HCT116 (cell line): ENCODE measurements around the gene EP300. TPM values are rescaled to one million over a fixed set of nuclear protein-coding genes. Genes with fewer than 3 reads are reported as not detected.

Experiments
- ATAC-seq: fragments of 200-7000 bp; cut with Tn5 transposase; 2 replicates; pipeline ENCODE4 v1.9.1; 2020; ENCODE audit warnings: mild to moderate bottlenecking, moderate library complexity
- BruUV-seq: library from RNA; stranded (reverse); fragments of 400-500 nt; replicated peaks from 2 replicates; lab custom pipeline; 2021; lab: Mats Ljungman, UMichigan
- CTCF ChIA-PET: fragments of 300-600 bp; sonication (Branson Sonifier 250); formaldehyde crosslinking; loops from one replicate; lab custom pipeline; 2021; ENCODE audit warnings: antibody characterized with exemption; lab: Charles Lee
- POLR2A ChIA-PET: fragments of 300-600, 350-600 bp; sonication (Branson Sonifier 250); formaldehyde crosslinking; loops from one replicate; lab custom pipeline; 2021; ENCODE audit warnings: antibody characterized with exemption; lab: Charles Lee
- RAD21 ChIA-PET, 2 experiments: fragments of 300-600 bp; sonication (Branson Sonifier 250); formaldehyde crosslinking; loops; one replicate each; lab custom pipeline; 2023; ENCODE audit warnings: low total read pairs in 2 of 2; ENCODE audit not compliant: uncharacterized antibody in 2 of 2, unreplicated experiment in 2 of 2, low non-redundant PET in 1 of 2; lab: Charles Lee
- DNase-seq: peaks from one replicate; pipeline ENCODE4 v3.0.0-alpha.2; 2010; ENCODE audit warnings: low read depth, low spot score
- H2AFZ ChIP-seq: fragments of 200-600 bp; shearing (Covaris generic), sonication (generic); 2 replicates; pipeline ENCODE4 v1.6.1; 2017; ENCODE audit warnings: low read depth, mixed run types, mixed read lengths, antibody characterized with exemption, low read length; ENCODE audit not compliant: poor library complexity, severe bottlenecking
- H3K27ac ChIP-seq: 2 replicates; pipeline ENCODE4 v1.5.1; 2012; ENCODE audit warnings: low read depth, low read length
- H3K27me3 ChIP-seq: fragments of 200-600 bp; sonication (generic); 2 replicates; pipeline ENCODE4 v1.6.1; 2016; ENCODE audit warnings: mixed run types, low read length, mixed read lengths; ENCODE audit not compliant: insufficient read depth
- H3K36me3 ChIP-seq, 2 experiments: fragments of 200-500 bp in 1 of 2; fragments of 200-600 bp in 1 of 2; sonication (Bioruptor generic) in 1 of 2; sonication (generic) in 1 of 2; 2 replicates each; pipeline versions ENCODE4 v1.5.1 to v1.6.1; 2014 to 2016; ENCODE audit warnings: low read length in 2 of 2, inconsistent platforms in 1 of 2, mixed read lengths in 1 of 2, mixed run types in 1 of 2; ENCODE audit not compliant: insufficient read depth in 2 of 2, control insufficient read depth in 1 of 2
- H3K4me1 ChIP-seq, 2 experiments: fragments of 200-600 bp in 1 of 2; sonication (generic) in 1 of 2; 2 replicates each; pipeline versions ENCODE4 v1.5.1 to v1.6.1; 2012 to 2017; ENCODE audit warnings: low read length in 2 of 2, inconsistent platforms in 1 of 2, mild to moderate bottlenecking in 1 of 2, mixed read lengths in 1 of 2, mixed run types in 1 of 2, moderate library complexity in 1 of 2; ENCODE audit not compliant: insufficient read depth in 2 of 2, control insufficient read depth in 1 of 2
- H3K4me2 ChIP-seq: fragments of 200-600 bp; sonication (generic); 2 replicates; pipeline ENCODE4 v1.6.1; 2017; ENCODE audit warnings: mixed run types, low read length, mixed read lengths
- H3K4me3 ChIP-seq, 2 experiments: fragments of 200-600 bp in 1 of 2; sonication (generic) in 1 of 2; replicated peaks in 1 of 2; 2 replicates each; pipeline ENCODE4 v1.5.1; 2011 to 2016; ENCODE audit warnings: low read length in 2 of 2, control low read depth in 1 of 2, low read depth in 1 of 2, mild to moderate bottlenecking in 1 of 2, mixed read lengths in 1 of 2, mixed run types in 1 of 2
- H3K79me2 ChIP-seq: fragments of 200-600 bp; sonication (generic); 2 replicates; pipeline ENCODE4 v1.6.1; 2017; ENCODE audit warnings: mild to moderate bottlenecking, mixed run types, low read length, moderate library complexity, mixed read lengths; ENCODE audit not compliant: insufficient read depth
- H3K9ac ChIP-seq: fragments of 200-600 bp; sonication (generic); 2 replicates; pipeline ENCODE4 v1.6.1; 2016; ENCODE audit warnings: low read length, mixed read lengths
- H3K9me2 ChIP-seq: fragments of 200-600 bp; sonication (generic), shearing (Covaris generic); 2 replicates; pipeline ENCODE4 v1.6.1; 2017; ENCODE audit warnings: mixed run types, mild to moderate bottlenecking, moderate library complexity; ENCODE audit not compliant: insufficient read depth
- H3K9me3 ChIP-seq, 2 experiments: fragments of 200-500 bp in 1 of 2; fragments of 200-600 bp in 1 of 2; sonication (Bioruptor generic) in 1 of 2; sonication (generic) in 1 of 2; 2 replicates each; pipeline ENCODE4 v1.6.1; 2014 to 2017; ENCODE audit warnings: low read length in 2 of 2, mixed read lengths in 2 of 2, inconsistent platforms in 1 of 2, low read depth in 1 of 2, mild to moderate bottlenecking in 1 of 2, mixed run types in 1 of 2, moderate library complexity in 1 of 2; ENCODE audit not compliant: control insufficient read depth in 1 of 2, insufficient read depth in 1 of 2
- H4K20me1 ChIP-seq: fragments of 200-600 bp; sonication (generic), shearing (Covaris generic); 2 replicates; pipeline ENCODE4 v1.6.1; 2017; ENCODE audit warnings: mixed run types, mild to moderate bottlenecking, moderate library complexity; ENCODE audit not compliant: insufficient read depth
- CBX3 ChIP-seq: IDR thresholded peaks from 2 replicates; pipeline ENCODE4 v1.6.1; 2012; ENCODE audit warnings: low read depth
- CEBPB ChIP-seq: IDR thresholded peaks from 2 replicates; pipeline ENCODE4 v1.6.1; 2012; ENCODE audit warnings: low read depth
- EGR1 ChIP-seq: IDR thresholded peaks from 2 replicates; pipeline ENCODE4 v1.6.1; 2012; ENCODE audit warnings: low read depth
- EZH2 ChIP-seq: fragments of 200-600 bp; sonication (generic); IDR thresholded peaks from 2 replicates; pipeline ENCODE4 v1.6.1; 2017; ENCODE audit warnings: antibody characterized with exemption, mixed run types
- EZH2phosphoT487 ChIP-seq: fragments of 200-600 bp; IDR thresholded peaks from 2 replicates; pipeline ENCODE4 v1.6.1; 2018; ENCODE audit warnings: antibody characterized with exemption, borderline replicate concordance
- FOSL1 ChIP-seq: IDR thresholded peaks from 2 replicates; pipeline ENCODE4 v1.6.1; 2012; ENCODE audit warnings: low read depth
- JUND ChIP-seq: IDR thresholded peaks from 2 replicates; pipeline ENCODE4 v1.6.1; 2012
- POLR2A ChIP-seq: IDR thresholded peaks from 2 replicates; pipeline ENCODE4 v1.7.0; 2011; ENCODE audit warnings: borderline replicate concordance; ENCODE audit not compliant: insufficient read depth, insufficient read length; ENCODE audit errors: extremely low read depth
- POLR2AphosphoS5 ChIP-seq: IDR thresholded peaks from 2 replicates; pipeline ENCODE4 v1.6.1; 2011; ENCODE audit warnings: mild to moderate bottlenecking, low read depth, low read length, moderate library complexity
- RAD21 ChIP-seq: IDR thresholded peaks from 2 replicates; pipeline ENCODE4 v1.6.1; 2012; ENCODE audit warnings: low read depth, mild to moderate bottlenecking
- SIN3A ChIP-seq: IDR thresholded peaks from 2 replicates; pipeline ENCODE4 v1.6.1; 2012; ENCODE audit warnings: low read depth
- YY1 ChIP-seq: IDR thresholded peaks from 2 replicates; pipeline ENCODE4 v1.6.1; 2011; ENCODE audit warnings: low read length, low read depth, moderate library complexity, mild to moderate bottlenecking; ENCODE audit not compliant: insufficient replicate concordance; ENCODE audit errors: extremely low read depth
- ZFX ChIP-seq: fragments of 450-650 bp; IDR thresholded peaks from 2 replicates; pipeline ENCODE4 v1.6.1; 2017
- intact Hi-C: fragments of 100-400 bp; cut with micrococcal nuclease; formaldehyde crosslinking; loops from 2 replicates; pipeline ENCODE4 v1.10.0; 2022
- total RNA-seq: library from RNA; stranded (reverse); gene quantifications from one replicate; pipeline ENCODE4 v1.2.1, GENCODE V29; 2021; ENCODE audit not compliant: unreplicated experiment
- TF ChIP-seq, protein P1 (sequence below): IDR thresholded peaks from 2 replicates; pipeline ENCODE4 v1.6.1; 2012
- TF ChIP-seq, protein P2 (sequence below): IDR thresholded peaks from 2 replicates; pipeline ENCODE4 v1.6.1; 2012; ENCODE audit warnings: low read depth

The EP300 gene
- total RNA-seq, 1 experiment from 2014 or later, result 38.8 TPM

GRCh38 chr22:41181349-41182241 lies 89.2 kb downstream of the EP300 start:
- ATAC-seq (peak; percentile 45), DNase-seq (no peak)
- H3K9me2 ChIP-seq, result no peaks in the 10 kb centered on the region
- ChIA-PET POLR2A (interaction anchor here (0.5 kb wide), 1 partner anchor 200 kb away, joined by 5 read pairs; no protein-coding TSS in a partner anchor), CTCF (no interaction called here), RAD21 (no interaction called here)
- H3K9me3 ChIP-seq, result no peaks in the 10 kb centered on the region
- no TSS peak for BruUV-seq
- H4K20me1 ChIP-seq, result no peaks in the 10 kb centered on the region; the same call in 1 of the 2 replicates
- no peak overlapping the region for H3K27ac ChIP-seq
- intact Hi-C loops, result no loop called here
- H3K36me3 ChIP-seq, result peaks cover 17 to 20% of the 10 kb centered on the region in 2 experiments; a peak in 3 of 4 replicates
- no peak overlapping the region for H2AFZ ChIP-seq
- peaks cover 0 to 12% of the 10 kb centered on the region in 2 experiments; a peak in 1 of 4 replicates for H3K4me1 ChIP-seq
- H3K27me3 ChIP-seq, result no peaks in the 10 kb centered on the region
- TF ChIP-seq CEBPB, result no peak
- TF ChIP-seq POLR2AphosphoS5, result peak; percentile 23; the same call in 1 of the 2 replicates
- no peak for TF ChIP-seq SIN3A
- no peak for TF ChIP-seq FOSL1
- TF ChIP-seq EZH2phosphoT487, result no peak
- no peak for TF ChIP-seq EGR1
- no peak for TF ChIP-seq JUND
- TF ChIP-seq YY1, result no peak
- no peak overlapping the region for H3K9ac ChIP-seq
- H3K4me2 ChIP-seq, result no peak overlapping the region
- H3K4me3 ChIP-seq, result no peak overlapping the region
- no peaks in the 10 kb centered on the region; the same call in 1 of the 2 replicates for H3K79me2 ChIP-seq

DNA sequence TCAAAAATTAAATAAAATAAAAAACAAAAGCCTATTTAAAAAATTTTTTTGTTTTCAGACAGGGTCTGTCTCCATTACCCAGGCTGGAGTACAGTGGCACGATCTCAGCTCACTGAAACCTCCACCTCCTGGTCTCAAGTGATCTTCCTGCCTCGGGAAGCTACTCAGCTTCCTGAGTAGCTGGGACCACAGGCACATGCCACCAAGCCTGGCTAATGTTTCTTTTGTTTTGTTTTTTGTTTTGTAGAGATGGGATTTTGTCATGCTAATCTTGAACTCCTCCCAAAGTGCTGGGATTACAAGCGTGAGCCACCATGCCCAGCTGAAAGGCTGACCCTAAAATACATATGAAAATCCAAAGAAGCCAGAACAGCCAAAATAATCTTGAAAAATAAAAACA lies 92.3 kb downstream of the EP300 start:
- H3K9me3 ChIP-seq, result no peaks in the 10 kb centered on the region
- ChIA-PET CTCF (no interaction called here), RAD21 (no interaction called here)
- H3K4me3 ChIP-seq, result no peak overlapping the region
- H3K9me2 ChIP-seq, result no peaks in the 10 kb centered on the region
- no peaks in the 10 kb centered on the region for H3K27me3 ChIP-seq
- H3K9ac ChIP-seq, result no peak overlapping the region
- H4K20me1 ChIP-seq, result no peaks in the 10 kb centered on the region
- TF ChIP-seq ZFX (no peak), CBX3 (no peak), JUND (no peak), POLR2A (no peak), EZH2phosphoT487 (no peak), EGR1 (no peak), RAD21 (no peak), FOSL1 (no peak), POLR2AphosphoS5 (no peak), EZH2 (no peak)
- TF ChIP-seq, protein P1, sequence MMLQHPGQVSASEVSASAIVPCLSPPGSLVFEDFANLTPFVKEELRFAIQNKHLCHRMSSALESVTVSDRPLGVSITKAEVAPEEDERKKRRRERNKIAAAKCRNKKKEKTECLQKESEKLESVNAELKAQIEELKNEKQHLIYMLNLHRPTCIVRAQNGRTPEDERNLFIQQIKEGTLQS, result no peak
- TF ChIP-seq, protein P2, sequence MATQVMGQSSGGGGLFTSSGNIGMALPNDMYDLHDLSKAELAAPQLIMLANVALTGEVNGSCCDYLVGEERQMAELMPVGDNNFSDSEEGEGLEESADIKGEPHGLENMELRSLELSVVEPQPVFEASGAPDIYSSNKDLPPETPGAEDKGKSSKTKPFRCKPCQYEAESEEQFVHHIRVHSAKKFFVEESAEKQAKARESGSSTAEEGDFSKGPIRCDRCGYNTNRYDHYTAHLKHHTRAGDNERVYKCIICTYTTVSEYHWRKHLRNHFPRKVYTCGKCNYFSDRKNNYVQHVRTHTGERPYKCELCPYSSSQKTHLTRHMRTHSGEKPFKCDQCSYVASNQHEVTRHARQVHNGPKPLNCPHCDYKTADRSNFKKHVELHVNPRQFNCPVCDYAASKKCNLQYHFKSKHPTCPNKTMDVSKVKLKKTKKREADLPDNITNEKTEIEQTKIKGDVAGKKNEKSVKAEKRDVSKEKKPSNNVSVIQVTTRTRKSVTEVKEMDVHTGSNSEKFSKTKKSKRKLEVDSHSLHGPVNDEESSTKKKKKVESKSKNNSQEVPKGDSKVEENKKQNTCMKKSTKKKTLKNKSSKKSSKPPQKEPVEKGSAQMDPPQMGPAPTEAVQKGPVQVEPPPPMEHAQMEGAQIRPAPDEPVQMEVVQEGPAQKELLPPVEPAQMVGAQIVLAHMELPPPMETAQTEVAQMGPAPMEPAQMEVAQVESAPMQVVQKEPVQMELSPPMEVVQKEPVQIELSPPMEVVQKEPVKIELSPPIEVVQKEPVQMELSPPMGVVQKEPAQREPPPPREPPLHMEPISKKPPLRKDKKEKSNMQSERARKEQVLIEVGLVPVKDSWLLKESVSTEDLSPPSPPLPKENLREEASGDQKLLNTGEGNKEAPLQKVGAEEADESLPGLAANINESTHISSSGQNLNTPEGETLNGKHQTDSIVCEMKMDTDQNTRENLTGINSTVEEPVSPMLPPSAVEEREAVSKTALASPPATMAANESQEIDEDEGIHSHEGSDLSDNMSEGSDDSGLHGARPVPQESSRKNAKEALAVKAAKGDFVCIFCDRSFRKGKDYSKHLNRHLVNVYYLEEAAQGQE, result no peak
- TF ChIP-seq, all 23 proteins: peak for 0
- intact Hi-C loops, result no loop called here
- no peaks in the 10 kb centered on the region for H3K79me2 ChIP-seq
- no peak overlapping the region for H3K4me2 ChIP-seq
- BruUV-seq, result no TSS peak
- no peak for ATAC-seq
- H2AFZ ChIP-seq, result no peak overlapping the region
- H3K27ac ChIP-seq, result no peak overlapping the region
- peaks cover 0 to 12% of the 10 kb centered on the region in 2 experiments; a peak in 1 of 4 replicates for H3K4me1 ChIP-seq
- POLR2A ChIA-PET, result interaction anchor here (0.7 kb wide), 1 partner anchor 9 kb away, joined by 3 read pairs; no protein-coding TSS in a partner anchor
- no peak for DNase-seq
- H3K36me3 ChIP-seq, result no peaks in the 10 kb centered on the region
